ENCODE data around the gene TBX5.

DNA sequence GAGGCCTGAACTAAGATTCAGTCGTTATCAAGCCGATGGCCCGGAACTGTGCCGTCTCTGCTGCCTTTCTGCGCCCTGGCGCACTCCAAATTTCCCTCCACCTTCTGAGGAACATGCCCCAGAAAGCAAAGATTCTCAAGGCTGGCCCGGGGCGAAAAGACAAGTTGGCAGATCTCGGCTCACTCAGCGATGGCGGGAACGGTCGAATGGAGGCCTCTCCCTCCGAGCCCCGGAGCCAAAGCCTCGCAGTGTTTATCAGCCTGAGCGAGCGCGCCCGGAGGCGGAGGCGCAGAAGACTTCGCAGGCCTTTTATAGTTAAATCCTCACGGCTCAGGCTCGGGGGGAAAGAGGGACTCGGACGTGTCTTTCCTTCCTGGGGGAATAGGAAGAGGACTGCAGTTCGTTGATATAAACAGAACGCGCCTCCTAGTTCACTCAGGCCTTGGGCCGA, 5.6 kb downstream of the TBX5 start:
- TF ChIP-seq POLR2AphosphoS5 (IDR thresholded peaks at IDR 0.05; ENCODE audit: low read depth, low read length) (no peak), TAF1 (IDR thresholded peaks at IDR 0.05; ENCODE audit: borderline replicate concordance, insufficient read depth, low read length) (no peak)
- TF ChIP-seq, protein P1, sequence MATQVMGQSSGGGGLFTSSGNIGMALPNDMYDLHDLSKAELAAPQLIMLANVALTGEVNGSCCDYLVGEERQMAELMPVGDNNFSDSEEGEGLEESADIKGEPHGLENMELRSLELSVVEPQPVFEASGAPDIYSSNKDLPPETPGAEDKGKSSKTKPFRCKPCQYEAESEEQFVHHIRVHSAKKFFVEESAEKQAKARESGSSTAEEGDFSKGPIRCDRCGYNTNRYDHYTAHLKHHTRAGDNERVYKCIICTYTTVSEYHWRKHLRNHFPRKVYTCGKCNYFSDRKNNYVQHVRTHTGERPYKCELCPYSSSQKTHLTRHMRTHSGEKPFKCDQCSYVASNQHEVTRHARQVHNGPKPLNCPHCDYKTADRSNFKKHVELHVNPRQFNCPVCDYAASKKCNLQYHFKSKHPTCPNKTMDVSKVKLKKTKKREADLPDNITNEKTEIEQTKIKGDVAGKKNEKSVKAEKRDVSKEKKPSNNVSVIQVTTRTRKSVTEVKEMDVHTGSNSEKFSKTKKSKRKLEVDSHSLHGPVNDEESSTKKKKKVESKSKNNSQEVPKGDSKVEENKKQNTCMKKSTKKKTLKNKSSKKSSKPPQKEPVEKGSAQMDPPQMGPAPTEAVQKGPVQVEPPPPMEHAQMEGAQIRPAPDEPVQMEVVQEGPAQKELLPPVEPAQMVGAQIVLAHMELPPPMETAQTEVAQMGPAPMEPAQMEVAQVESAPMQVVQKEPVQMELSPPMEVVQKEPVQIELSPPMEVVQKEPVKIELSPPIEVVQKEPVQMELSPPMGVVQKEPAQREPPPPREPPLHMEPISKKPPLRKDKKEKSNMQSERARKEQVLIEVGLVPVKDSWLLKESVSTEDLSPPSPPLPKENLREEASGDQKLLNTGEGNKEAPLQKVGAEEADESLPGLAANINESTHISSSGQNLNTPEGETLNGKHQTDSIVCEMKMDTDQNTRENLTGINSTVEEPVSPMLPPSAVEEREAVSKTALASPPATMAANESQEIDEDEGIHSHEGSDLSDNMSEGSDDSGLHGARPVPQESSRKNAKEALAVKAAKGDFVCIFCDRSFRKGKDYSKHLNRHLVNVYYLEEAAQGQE (IDR thresholded peaks at IDR 0.05; ENCODE audit: insufficient read depth in 1 of 2, low read depth in 2 of 2, low read length in 2 of 2), result no peak

Measured in PFSK-1 (cell line).